Urinary bladder (tissue), 4 donors: ENCODE results near the gene HAGH. TPM values are rescaled to one million over a fixed set of nuclear protein-coding genes. Genes with fewer than 3 reads are reported as not detected.

Experiments
- DNase-seq: peaks from one replicate; pipeline ENCODE4 v3.0.0-alpha.2; 2015; ENCODE audit errors: extremely low spot score
- H3K27ac ChIP-seq: one replicate; pipeline ENCODE4 v1.5.1; 2013; ENCODE audit warnings: low read depth, mild to moderate bottlenecking, moderate library complexity
- H3K36me3 ChIP-seq: one replicate; pipeline ENCODE4 v1.6.1; 2013; ENCODE audit warnings: mild to moderate bottlenecking, moderate library complexity; ENCODE audit not compliant: insufficient read depth
- H3K4me1 ChIP-seq: one replicate; pipeline ENCODE4 v1.6.1; 2013; ENCODE audit warnings: mild to moderate bottlenecking, moderate library complexity; ENCODE audit not compliant: insufficient read depth
- H3K4me3 ChIP-seq: one replicate; pipeline ENCODE4 v1.5.1; 2013; ENCODE audit warnings: low read depth, low read length
- WGBS: extraction: QIAGEN DNeasy Blood & Tissue Kit; methylation state at CpG from one replicate; pipeline ENCODE4 v1.1.7; 2013; 5-methylcytosine and 5-hydroxymethylcytosine counted together
- polyA plus RNA-seq: library from polyadenylated mRNA; stranded (reverse); fragments of 200-250 nt; gene quantifications from one replicate; pipeline ENCODE4 v1.2.3, GENCODE V29; 2013
- total RNA-seq: library from RNA; depleted of rRNA; stranded (reverse); fragments of >200 nt; gene quantifications from one replicate; pipeline ENCODE4 v1.2.3, GENCODE V29; 2014
- donor health status: healthy with polysubstance abuse.
- donor health status: healthy.

HAGH gene
- total and polyA plus RNA-seq, 2 donors: 20.9 to 96.0 TPM

GRCh38 chr16:1782408-1783264 is 44.0 kb downstream of the HAGH start, which contains the start of the genes NUBP2 and SPSB3:
Gene NUBP2, plus strand, starts transcription at chr16:1782960. Its CDS starts 61 bp downstream, at chr16:1783021.
Gene SPSB3, minus strand, starts transcription at chr16:1782571. Its CDS starts 1,088 bp downstream, at chr16:1781483.
- under 1% methylated on average over 102 of the region's 102 CpGs for WGBS
- peaks cover 2% of the 10 kb centered on the region for H3K36me3 ChIP-seq
- H3K4me1 ChIP-seq: no peaks in the 10 kb centered on the region
- H3K4me3 ChIP-seq: peak within 1 kb of the TSS; percentile 91
- peak; percentile 100 for DNase-seq
- peak within 1 kb of the TSS; percentile 64 for H3K27ac ChIP-seq

GRCh38 chr16:1781758-1782407 is 44.7 kb downstream of the HAGH start:
- Histone ChIP-seq H3K4me1 (no peaks in the 10 kb centered on the region), H3K36me3 (peaks cover 5% of the 10 kb centered on the region)
- no peak for DNase-seq

GRCh38 chr16:1781254-1781653 is 45.4 kb downstream of the HAGH start:
- no peaks in the 10 kb centered on the region for H3K4me1 ChIP-seq
- peaks cover 5% of the 10 kb centered on the region for H3K36me3 ChIP-seq
- no peak for DNase-seq
- peak overlapping the region; percentile 91 for H3K4me3 ChIP-seq
- H3K27ac ChIP-seq: no peak overlapping the region
- WGBS: 67% methylated on average over 20 of the region's 20 CpGs

More at GRCh38 chr16:1781758-1782407, 44.7 kb downstream of the HAGH start:
- H3K27ac ChIP-seq: peak overlapping the region; percentile 64
- under 1% methylated on average over 70 of the region's 70 CpGs for WGBS
- peak overlapping the region; percentile 91 for H3K4me3 ChIP-seq

- H3K27ac ChIP-seq: no peak overlapping the region
- H3K4me1 ChIP-seq: no peaks in the 10 kb centered on the region
- DNase-seq: no peak
- no peak overlapping the region for H3K4me3 ChIP-seq
- peaks cover 5% of the 10 kb centered on the region for H3K36me3 ChIP-seq
- 81% methylated on average over 6 of the region's 6 CpGs for WGBS
Measured at GRCh38 chr16:1780677-1781072, 46.0 kb downstream of the HAGH start.

GRCh38 chr16:1779741-1780676 is 46.6 kb downstream of the HAGH start:
- Histone ChIP-seq H3K27ac (no peak overlapping the region), H3K4me1 (no peaks in the 10 kb centered on the region)

GRCh38 chr16:1779234-1779701 is 47.4 kb downstream of the HAGH start:
- WGBS: 79% methylated on average over 8 of the region's 8 CpGs
- Histone ChIP-seq H3K27ac (no peak overlapping the region), H3K4me3 (no peak overlapping the region), H3K36me3 (peaks cover 5% of the 10 kb centered on the region), H3K4me1 (no peaks in the 10 kb centered on the region)
- DNase-seq: no peak

More at GRCh38 chr16:1779741-1780676, 46.6 kb downstream of the HAGH start:
- Histone ChIP-seq H3K4me3 (no peak overlapping the region), H3K36me3 (peaks cover 5% of the 10 kb centered on the region)
- DNase-seq: no peak
- WGBS: 85% methylated on average over 27 of the region's 27 CpGs

- Histone ChIP-seq H3K4me3 (no peak overlapping the region), H3K27ac (no peak overlapping the region), H3K4me1 (no peaks in the 10 kb centered on the region), H3K36me3 (peaks cover 5% of the 10 kb centered on the region)
- no peak for DNase-seq
- WGBS: 85% methylated on average over 34 of the region's 34 CpGs
Measured at GRCh38 chr16:1778200-1779179, 48.1 kb downstream of the HAGH start.

GRCh38 chr16:1777375-1778199 is 49.0 kb downstream of the HAGH start:
- H3K36me3 ChIP-seq: peaks cover 5% of the 10 kb centered on the region
- no peak for DNase-seq
- no peak overlapping the region for H3K4me3 ChIP-seq
- H3K4me1 ChIP-seq: no peaks in the 10 kb centered on the region
- no peak overlapping the region for H3K27ac ChIP-seq
- WGBS: 80% methylated on average over 36 of the region's 36 CpGs

GRCh38 chr16:1776991-1777374 is 49.6 kb downstream of the HAGH start:
- Histone ChIP-seq H3K27ac (no peak overlapping the region), H3K36me3 (peaks cover 5% of the 10 kb centered on the region), H3K4me3 (no peak overlapping the region), H3K4me1 (no peaks in the 10 kb centered on the region)
- 86% methylated on average over 22 of the region's 22 CpGs for WGBS
- DNase-seq: no peak

GRCh38 chr16:1776672-1776955 is 50.0 kb downstream of the HAGH start:
- no peak overlapping the region for H3K27ac ChIP-seq
- WGBS: 77% methylated on average over 13 of the region's 13 CpGs
- H3K4me1 ChIP-seq: no peaks in the 10 kb centered on the region
- no peak for DNase-seq
- H3K36me3 ChIP-seq: peaks cover 5% of the 10 kb centered on the region
- H3K4me3 ChIP-seq: no peak overlapping the region

- H3K4me3 ChIP-seq: no peak overlapping the region
- WGBS: 83% methylated on average over 28 of the region's 28 CpGs
- H3K4me1 ChIP-seq: no peaks in the 10 kb centered on the region
- no peak for DNase-seq
- H3K27ac ChIP-seq: no peak overlapping the region
- peaks cover 5% of the 10 kb centered on the region for H3K36me3 ChIP-seq
Measured at GRCh38 chr16:1775846-1776671, 50.6 kb downstream of the HAGH start.
